Neural progenitor cell (in vitro differentiated cells): Measurements from ENCODE around the gene ATP5MC3. TPM values are rescaled to one million over a fixed set of nuclear protein-coding genes. Genes with fewer than 3 reads are reported as not detected.

Experiments used
- DNase-seq: peaks from one replicate; pipeline ENCODE4 v3.0.0-alpha.2; 2016; ENCODE audit warnings: low spot score
- H2AFZ ChIP-seq: fragments of 200-600 bp; sonication (generic); replicated peaks from 2 replicates; pipeline ENCODE4 v1.6.1; 2016; ENCODE audit warnings: antibody characterized with exemption
- H3F3A ChIP-seq: fragments of 200-600 bp; sonication (generic); 2 replicates; pipeline ENCODE4 v1.6.1; 2016; ENCODE audit warnings: antibody characterized with exemption, low read depth
- H3K27ac ChIP-seq: fragments of 200-600 bp; sonication (generic); 2 replicates; pipeline ENCODE4 v1.5.1; 2016; ENCODE audit warnings: mild to moderate bottlenecking
- H3K27me3 ChIP-seq: fragments of 200-600 bp; sonication (generic); 2 replicates; pipeline ENCODE4 v1.6.1; 2016; ENCODE audit warnings: mild to moderate bottlenecking, moderate library complexity
- H3K36me3 ChIP-seq: fragments of 200-600 bp; sonication (generic); 2 replicates; pipeline ENCODE4 v1.5.1; 2016
- H3K4me1 ChIP-seq: fragments of 200-600 bp; sonication (generic); 2 replicates; pipeline ENCODE4 v1.6.1; 2016; ENCODE audit warnings: mixed run types
- H3K4me2 ChIP-seq: fragments of 200-600 bp; sonication (generic); 2 replicates; pipeline ENCODE4 v1.6.1; 2016
- H3K4me3 ChIP-seq: fragments of 200-600 bp; sonication (generic); 2 replicates; pipeline ENCODE4 v1.5.1; 2016
- H3K79me2 ChIP-seq: fragments of 200-600 bp; sonication (generic); 2 replicates; pipeline ENCODE4 v1.6.1; 2016; ENCODE audit warnings: low read depth
- H3K9ac ChIP-seq: fragments of 200-600 bp; sonication (generic); 2 replicates; pipeline ENCODE4 v1.6.1; 2016
- H3K9me3 ChIP-seq: fragments of 200-600 bp; sonication (generic); 2 replicates; pipeline ENCODE4 v1.5.1; 2016; ENCODE audit warnings: low read depth
- H4K20me1 ChIP-seq: fragments of 200-600 bp; sonication (generic); 2 replicates; pipeline ENCODE4 v1.6.1; 2016; ENCODE audit warnings: low read depth
- H3K27ac Mint-ChIP-seq: 3 replicates; pipeline ENCODE4 v1.8.0; 2021; ENCODE audit warnings: mixed read lengths
- H3K27me3 Mint-ChIP-seq: 2 replicates; pipeline ENCODE4 v1.8.0; 2022; ENCODE audit warnings: low read depth, mild to moderate bottlenecking, inconsistent platforms, moderate library complexity, mixed read lengths; ENCODE audit not compliant: insufficient read depth
- H3K36me3 Mint-ChIP-seq: 3 replicates; pipeline ENCODE4 v1.8.0; 2021; ENCODE audit warnings: mixed read lengths
- H3K4me1 Mint-ChIP-seq: 3 replicates; pipeline ENCODE4 v1.8.0; 2021; ENCODE audit warnings: mixed read lengths
- H3K4me3 Mint-ChIP-seq: 3 replicates; pipeline ENCODE4 v1.8.0; 2021; ENCODE audit warnings: mild to moderate bottlenecking, moderate library complexity, mixed read lengths
- H3K9me3 Mint-ChIP-seq: 3 replicates; pipeline ENCODE4 v1.8.0; 2020; ENCODE audit warnings: mixed read lengths
- EZH2 ChIP-seq: fragments of 200-600 bp; sonication (generic); IDR thresholded peaks from 2 replicates; pipeline ENCODE4 v1.6.1; 2017; ENCODE audit warnings: antibody characterized with exemption, mild to moderate bottlenecking, moderate library complexity
- EZH2phosphoT487 ChIP-seq: fragments of 200-600 bp; sonication (generic); IDR thresholded peaks from 2 replicates; pipeline ENCODE4 v1.6.1; 2017; ENCODE audit warnings: antibody characterized with exemption
- total RNA-seq: library from RNA; depleted of rRNA; stranded (reverse); fragments of >200 nt; gene quantifications from 2 replicates; pipeline ENCODE4 v1.2.3, GENCODE V29; 2015; ENCODE audit warnings: low replicate concordance
- TF ChIP-seq, protein P1 (sequence below): fragments of 200-600 bp; sonication (generic); IDR thresholded peaks from 2 replicates; pipeline ENCODE4 v1.5.1; 2017; ENCODE audit warnings: antibody characterized with exemption, mild to moderate bottlenecking

ATP5MC3 gene
- total RNA-seq, 1 donor from 2014 or later = 213 TPM

DNA sequence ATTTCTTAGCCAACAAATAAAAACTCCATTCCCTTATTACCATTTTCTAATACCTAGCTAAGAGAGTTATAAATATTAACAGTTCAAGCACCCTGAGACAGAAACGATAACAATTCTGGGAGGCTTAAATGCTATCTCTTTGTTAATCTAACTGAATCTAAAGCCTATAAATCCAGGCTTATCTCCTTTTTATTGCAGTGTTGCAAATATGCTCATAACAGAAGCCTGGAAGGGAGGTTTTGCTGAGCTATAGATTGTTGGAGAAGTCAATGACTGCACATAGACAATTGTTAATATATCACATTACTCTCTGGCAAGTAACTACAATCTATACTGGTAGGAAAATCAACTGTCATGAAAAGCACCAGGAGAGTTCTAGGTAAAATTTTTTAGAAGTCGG, 43.7 kb downstream of the ATP5MC3 start:
- Histone ChIP-seq H2AFZ (no peak overlapping the region), H3K4me1 (no peaks in the 10 kb centered on the region), H3K4me3 (no peak overlapping the region), H3F3A (no peaks in the 10 kb centered on the region), H3K79me2 (peaks cover 96% of the 10 kb centered on the region), H4K20me1 (peaks cover 76% of the 10 kb centered on the region), H3K9me3 (no peaks in the 10 kb centered on the region), H3K27me3 (no peaks in the 10 kb centered on the region), H3K27ac (no peak overlapping the region), H3K4me2 (no peak overlapping the region), H3K36me3 (peaks cover 25% of the 10 kb centered on the region), H3K9ac (no peak overlapping the region)
- TF ChIP-seq, protein P1, sequence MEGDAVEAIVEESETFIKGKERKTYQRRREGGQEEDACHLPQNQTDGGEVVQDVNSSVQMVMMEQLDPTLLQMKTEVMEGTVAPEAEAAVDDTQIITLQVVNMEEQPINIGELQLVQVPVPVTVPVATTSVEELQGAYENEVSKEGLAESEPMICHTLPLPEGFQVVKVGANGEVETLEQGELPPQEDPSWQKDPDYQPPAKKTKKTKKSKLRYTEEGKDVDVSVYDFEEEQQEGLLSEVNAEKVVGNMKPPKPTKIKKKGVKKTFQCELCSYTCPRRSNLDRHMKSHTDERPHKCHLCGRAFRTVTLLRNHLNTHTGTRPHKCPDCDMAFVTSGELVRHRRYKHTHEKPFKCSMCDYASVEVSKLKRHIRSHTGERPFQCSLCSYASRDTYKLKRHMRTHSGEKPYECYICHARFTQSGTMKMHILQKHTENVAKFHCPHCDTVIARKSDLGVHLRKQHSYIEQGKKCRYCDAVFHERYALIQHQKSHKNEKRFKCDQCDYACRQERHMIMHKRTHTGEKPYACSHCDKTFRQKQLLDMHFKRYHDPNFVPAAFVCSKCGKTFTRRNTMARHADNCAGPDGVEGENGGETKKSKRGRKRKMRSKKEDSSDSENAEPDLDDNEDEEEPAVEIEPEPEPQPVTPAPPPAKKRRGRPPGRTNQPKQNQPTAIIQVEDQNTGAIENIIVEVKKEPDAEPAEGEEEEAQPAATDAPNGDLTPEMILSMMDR = no peak
- TF ChIP-seq EZH2 (no peak), EZH2phosphoT487 (no peak)
- Mint-ChIP-seq H3K27ac (no peak overlapping the region), H3K27me3 (no peaks in the 10 kb centered on the region), H3K4me3 (no peak overlapping the region), H3K9me3 (no peaks in the 10 kb centered on the region), H3K4me1 (no peaks in the 10 kb centered on the region), H3K36me3 (peaks cover 39% of the 10 kb centered on the region)
- no peak for DNase-seq

DNA sequence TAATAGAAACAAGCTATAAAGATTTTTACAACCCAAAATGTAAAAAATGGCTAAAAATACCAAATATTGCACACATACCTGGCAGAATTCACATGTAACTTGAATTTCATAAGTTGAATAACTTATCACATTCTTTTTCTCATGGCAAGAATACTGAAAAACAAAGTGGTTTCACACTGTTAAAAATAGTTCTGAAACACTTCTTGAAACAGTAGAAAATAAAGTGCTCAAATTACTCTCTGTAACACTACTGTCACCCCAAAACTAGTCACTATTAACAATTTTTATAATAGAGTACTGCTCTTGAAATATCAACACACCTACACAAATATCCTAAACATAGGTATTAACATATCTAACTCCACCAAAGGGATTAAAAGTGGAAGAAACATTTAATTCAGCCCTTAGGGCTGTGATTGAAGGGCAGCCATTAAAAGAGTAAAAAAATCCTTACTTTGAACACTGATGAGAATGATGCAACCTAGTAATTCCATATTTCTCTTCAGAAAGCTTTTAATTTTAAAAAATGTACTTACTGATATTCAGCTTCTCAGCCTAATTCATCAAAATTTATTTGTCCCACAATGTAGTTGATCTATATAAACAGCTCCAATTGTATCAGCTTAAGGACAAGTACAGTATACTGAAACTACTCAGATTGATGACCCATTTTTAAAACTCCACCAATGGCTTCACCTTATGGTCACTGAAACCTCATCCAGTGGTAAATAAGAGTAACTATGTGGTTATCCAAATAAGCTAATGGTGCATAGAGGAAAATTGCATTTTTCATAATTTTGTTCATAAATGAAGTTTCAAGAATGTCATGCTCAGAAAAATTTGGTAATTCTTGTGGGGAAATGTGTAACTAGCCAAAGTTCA, 44.9 kb downstream of the ATP5MC3 start:
- H3K27ac Mint-ChIP-seq = no peak overlapping the region
- Histone ChIP-seq H3K27ac (no peak overlapping the region), H3K9me3 (no peaks in the 10 kb centered on the region), H3K4me2 (no peak overlapping the region), H3K36me3 (peaks cover 28% of the 10 kb centered on the region), H2AFZ (no peak overlapping the region), H3K9ac (no peak overlapping the region), H3K4me3 (no peak overlapping the region), H3F3A (no peaks in the 10 kb centered on the region), H3K4me1 (no peaks in the 10 kb centered on the region), H3K79me2 (peaks cover 96% of the 10 kb centered on the region), H4K20me1 (peaks cover 64% of the 10 kb centered on the region), H3K27me3 (no peaks in the 10 kb centered on the region)
- H3K4me1 Mint-ChIP-seq = no peaks in the 10 kb centered on the region
- DNase-seq = no peak
- TF ChIP-seq EZH2 = no peak
- no peak for TF ChIP-seq EZH2phosphoT487
- TF ChIP-seq, protein P1 = no peak
- no peaks in the 10 kb centered on the region for H3K27me3 Mint-ChIP-seq
- H3K9me3 Mint-ChIP-seq = no peaks in the 10 kb centered on the region
- H3K4me3 Mint-ChIP-seq = no peak overlapping the region
- H3K36me3 Mint-ChIP-seq = peaks cover 37% of the 10 kb centered on the region

DNA sequence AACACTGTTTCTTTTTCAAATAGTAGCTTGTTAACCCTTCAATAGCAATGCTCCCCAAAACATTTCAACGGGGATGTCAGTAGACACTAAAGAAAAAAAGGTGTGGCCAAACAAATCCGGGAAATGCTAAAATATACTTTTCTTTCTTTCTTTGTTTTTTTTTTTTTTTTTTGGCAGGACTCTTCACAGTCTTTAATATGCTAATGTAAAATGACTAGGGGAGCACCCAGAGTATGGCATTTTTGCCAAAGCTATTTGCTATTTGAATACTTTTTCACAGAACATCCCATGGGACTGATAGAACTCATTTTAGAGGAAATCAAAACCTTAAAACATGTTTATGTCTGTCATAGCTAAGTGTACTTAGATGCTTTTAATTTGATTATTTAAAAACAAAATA, 45.6 kb downstream of the ATP5MC3 start:
- Mint-ChIP-seq H3K36me3 (peaks cover 37% of the 10 kb centered on the region), H3K27ac (no peak overlapping the region), H3K9me3 (no peaks in the 10 kb centered on the region), H3K27me3 (no peaks in the 10 kb centered on the region), H3K4me3 (no peak overlapping the region), H3K4me1 (no peaks in the 10 kb centered on the region)
- Histone ChIP-seq H3K4me2 (no peak overlapping the region), H4K20me1 (peaks cover 62% of the 10 kb centered on the region), H3K9ac (no peak overlapping the region), H3K79me2 (peaks cover 96% of the 10 kb centered on the region), H3K9me3 (no peaks in the 10 kb centered on the region), H2AFZ (no peak overlapping the region), H3F3A (peaks cover 3% of the 10 kb centered on the region), H3K27me3 (no peaks in the 10 kb centered on the region), H3K36me3 (peaks cover 35% of the 10 kb centered on the region), H3K27ac (no peak overlapping the region), H3K4me1 (no peaks in the 10 kb centered on the region), H3K4me3 (no peak overlapping the region)
- DNase-seq = no peak
- TF ChIP-seq EZH2 = no peak
- no peak for TF ChIP-seq EZH2phosphoT487
- TF ChIP-seq, protein P1 = no peak
